Uterus (tissue), 2 donors: ENCODE measurements around the gene BRD3.

Source experiments
- CTCF ChIP-seq, 4 experiments: fragments of 200-600 bp in 2 of 4; fragments of 450-650 bp in 2 of 4; sonication (generic) in 2 of 4; IDR thresholded peaks; one replicate each; pipeline ENCODE4 v1.5.1; 2016 to 2019; ENCODE audit warnings: antibody characterized with exemption in 4 of 4, mild to moderate bottlenecking in 2 of 4, moderate library complexity in 1 of 4
- POLR2A ChIP-seq, 2 donors: fragments of 450-650 bp; IDR thresholded peaks; one replicate each; pipeline ENCODE4 v1.6.1; 2016; ENCODE audit warnings: antibody characterized with exemption in 2 of 2, mild to moderate bottlenecking in 1 of 2, moderate library complexity in 1 of 2

- TF ChIP-seq CTCF (IDR thresholded peaks at IDR 0.05) (no peak), POLR2A (IDR thresholded peaks at IDR 0.05) (no peak)
Observed at GRCh38 chr9:134062461-134063087, 5.3 kb downstream of the BRD3 start.
